IMR-90 (cell line): ENCODE results near the gene SLC8A1.

Experiments used
- BHLHE40 ChIP-seq: fragments of 150-350 bp; IDR thresholded peaks from 2 replicates; pipeline ENCODE4 v1.6.1; 2016; ENCODE audit warnings: mild to moderate bottlenecking, low read depth, low read length
- CEBPB ChIP-seq: IDR thresholded peaks from 2 replicates; pipeline ENCODE4 v1.6.1; 2012; ENCODE audit warnings: low read depth, low read length, improper control_type of control experiment
- CHD1 ChIP-seq: IDR thresholded peaks from 2 replicates; pipeline ENCODE4 v1.6.1; 2012; ENCODE audit warnings: low read depth, low read length, improper control_type of control experiment
- MAFK ChIP-seq: IDR thresholded peaks from 2 replicates; pipeline ENCODE4 v1.6.1; 2012; ENCODE audit warnings: low read depth, low read length, improper control_type of control experiment
- MAZ ChIP-seq: IDR thresholded peaks from 2 replicates; pipeline ENCODE4 v1.6.1; 2012; ENCODE audit warnings: low read depth, mild to moderate bottlenecking, low read length, improper control_type of control experiment, moderate library complexity, borderline replicate concordance
- MXI1 ChIP-seq: IDR thresholded peaks from 2 replicates; pipeline ENCODE4 v1.6.1; 2012; ENCODE audit warnings: low read depth, mild to moderate bottlenecking, low read length, moderate library complexity, borderline replicate concordance
- POLR2A ChIP-seq: IDR thresholded peaks from 2 replicates; pipeline ENCODE4 v1.6.1; 2012; ENCODE audit warnings: mild to moderate bottlenecking, low read depth, low read length
- RAD21 ChIP-seq: IDR thresholded peaks from 2 replicates; pipeline ENCODE4 v1.6.1; 2012; ENCODE audit warnings: low read length, improper control_type of control experiment
- RCOR1 ChIP-seq: IDR thresholded peaks from 2 replicates; pipeline ENCODE4 v1.6.1; 2012; ENCODE audit warnings: mild to moderate bottlenecking, low read length, improper control_type of control experiment; ENCODE audit not compliant: insufficient replicate concordance
- RFX5 ChIP-seq: IDR thresholded peaks from 2 replicates; pipeline ENCODE4 v1.8.0; 2012; ENCODE audit warnings: low read depth, mild to moderate bottlenecking, low read length, moderate library complexity
- USF2 ChIP-seq: fragments of 150-350 bp; IDR thresholded peaks from 2 replicates; pipeline ENCODE4 v1.6.1; 2017; ENCODE audit warnings: mild to moderate bottlenecking, antibody characterized with exemption, low read length, low read depth
- TF ChIP-seq, protein P1 (sequence below): conservative IDR thresholded peaks from 2 replicates; pipeline ENCODE4 v1.5.1; 2012; ENCODE audit warnings: mild to moderate bottlenecking, low read depth, low read length, improper control_type of control experiment

DNA sequence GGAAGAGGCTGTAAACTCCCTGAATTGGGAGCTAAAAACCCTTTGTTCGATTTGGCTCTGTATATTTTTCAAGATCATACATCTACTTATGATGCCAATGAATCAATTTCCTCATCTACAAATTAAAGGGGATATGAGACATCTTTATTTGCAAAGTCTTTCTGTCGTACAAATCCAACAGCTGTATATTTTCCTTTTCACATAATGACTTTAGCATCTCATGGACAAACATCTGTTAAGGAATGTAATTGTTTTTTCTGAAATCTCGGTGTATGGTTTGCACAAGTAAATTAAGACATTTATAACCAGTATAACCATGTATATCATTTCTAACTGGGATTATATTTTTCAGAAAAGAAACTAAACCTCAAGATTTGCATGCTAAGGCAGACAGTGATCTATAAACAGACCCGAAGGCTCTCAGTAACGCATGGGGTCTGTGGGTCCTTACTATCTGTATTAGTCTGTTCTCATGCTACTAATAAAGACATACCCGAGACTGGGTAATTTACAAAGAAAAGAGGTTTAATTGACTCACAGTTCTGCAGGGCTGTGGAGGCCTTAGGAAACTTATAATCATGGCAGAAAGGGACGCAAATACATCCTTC lies 130.8 kb downstream of the SLC8A1 start:
- TF ChIP-seq POLR2A (no peak), RCOR1 (no peak), BHLHE40 (no peak), RAD21 (no peak), CHD1 (no peak), RFX5 (no peak), CEBPB (no peak), MAZ (no peak), USF2 (no peak), MAFK (no peak), MXI1 (no peak)
- TF ChIP-seq, protein P1, sequence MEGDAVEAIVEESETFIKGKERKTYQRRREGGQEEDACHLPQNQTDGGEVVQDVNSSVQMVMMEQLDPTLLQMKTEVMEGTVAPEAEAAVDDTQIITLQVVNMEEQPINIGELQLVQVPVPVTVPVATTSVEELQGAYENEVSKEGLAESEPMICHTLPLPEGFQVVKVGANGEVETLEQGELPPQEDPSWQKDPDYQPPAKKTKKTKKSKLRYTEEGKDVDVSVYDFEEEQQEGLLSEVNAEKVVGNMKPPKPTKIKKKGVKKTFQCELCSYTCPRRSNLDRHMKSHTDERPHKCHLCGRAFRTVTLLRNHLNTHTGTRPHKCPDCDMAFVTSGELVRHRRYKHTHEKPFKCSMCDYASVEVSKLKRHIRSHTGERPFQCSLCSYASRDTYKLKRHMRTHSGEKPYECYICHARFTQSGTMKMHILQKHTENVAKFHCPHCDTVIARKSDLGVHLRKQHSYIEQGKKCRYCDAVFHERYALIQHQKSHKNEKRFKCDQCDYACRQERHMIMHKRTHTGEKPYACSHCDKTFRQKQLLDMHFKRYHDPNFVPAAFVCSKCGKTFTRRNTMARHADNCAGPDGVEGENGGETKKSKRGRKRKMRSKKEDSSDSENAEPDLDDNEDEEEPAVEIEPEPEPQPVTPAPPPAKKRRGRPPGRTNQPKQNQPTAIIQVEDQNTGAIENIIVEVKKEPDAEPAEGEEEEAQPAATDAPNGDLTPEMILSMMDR, result no peak
